Measurements from ENCODE around the gene KIAA1755.

KIAA1755 gene

DNA sequence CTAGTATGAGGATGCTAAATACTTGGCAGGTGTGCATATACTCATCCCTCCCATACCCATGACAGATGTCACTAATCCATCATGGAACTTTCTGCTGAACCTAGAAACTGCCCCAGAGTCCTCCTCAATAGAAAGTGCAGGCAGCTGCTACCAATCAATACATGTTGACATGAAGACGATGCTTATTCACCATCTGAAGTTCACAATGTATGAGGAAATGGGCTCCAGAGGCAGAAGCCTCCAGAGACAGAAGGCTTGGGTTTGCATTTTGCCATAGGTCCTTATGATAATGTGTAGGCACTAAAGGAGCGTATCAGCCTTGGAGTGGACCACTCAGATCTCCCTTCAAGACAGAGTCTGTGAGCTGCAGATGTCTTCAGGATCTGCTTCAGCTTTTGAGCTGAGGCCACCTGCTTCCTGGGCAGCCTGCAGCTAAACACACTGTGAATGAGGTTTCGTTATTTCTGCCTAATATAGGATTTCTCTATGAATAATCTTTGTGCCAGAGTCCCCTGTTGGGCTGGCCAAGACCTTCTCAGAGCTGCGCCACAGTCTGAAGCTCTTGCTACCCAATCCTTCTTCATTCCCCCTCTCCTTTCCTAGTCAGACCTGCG lies 7.5 kb upstream of the KIAA1755 start:
- Histone ChIP-seq H4K91ac (ENCODE audit: low read length) (no peak overlapping the region), H3K27ac (ENCODE audit: low read length, poor library complexity, severe bottlenecking) (no peak overlapping the region), H3K14ac (ENCODE audit: low read length in 2 of 2) (no peak overlapping the region), H3K4me1 (ENCODE audit: control insufficient read depth, insufficient read depth, low read depth, low read length) (peaks cover 13% of the 10 kb centered on the region), H2BK120ac (ENCODE audit: low read depth, low read length) (no peak overlapping the region), H3K4ac (ENCODE audit: low read depth in 1 of 2, low read length in 2 of 2) (no peak overlapping the region), H2BK5ac (ENCODE audit: low read depth, low read length, poor library complexity, severe bottlenecking) (no peak overlapping the region), H4K8ac (ENCODE audit: low read length) (no peak overlapping the region), H2BK12ac (ENCODE audit: low read length in 2 of 2) (no peak overlapping the region), H3K9ac (ENCODE audit: low read length) (no peak overlapping the region), H3K18ac (ENCODE audit: low read depth in 1 of 2, low read length in 2 of 2) (peak overlapping the region in 1 of 2 experiments; percentile 16), H2AK5ac (ENCODE audit: low read length, severe bottlenecking) (no peak overlapping the region), H3K9me3 (ENCODE audit: control insufficient read depth, low read length) (no peaks in the 10 kb centered on the region), H3K27me3 (ENCODE audit: control insufficient read depth in 1 of 2, insufficient read depth in 1 of 2, low read length in 2 of 2) (peaks cover 0 to 5% of the 10 kb centered on the region in 2 experiments), H3K4me3 (ENCODE audit: insufficient read depth in 1 of 2, low read depth in 1 of 2, low read length in 2 of 2) (no peak overlapping the region), H3K23ac (ENCODE audit: low read length in 2 of 2) (no peak overlapping the region), H2AFZ (ENCODE audit: low read depth, low read length) (no peak overlapping the region), H3K4me2 (ENCODE audit: low read length, poor library complexity, severe bottlenecking) (no peak overlapping the region), H2BK15ac (ENCODE audit: low read depth, poor library complexity, severe bottlenecking) (no peak overlapping the region), H3K36me3 (ENCODE audit: control insufficient read depth in 1 of 2, insufficient read depth in 2 of 2, low read depth in 1 of 2, low read length in 2 of 2) (no peaks in the 10 kb centered on the region), H3K79me1 (replicated peaks; ENCODE audit: low read length, poor library complexity, severe bottlenecking) (no peaks in the 10 kb centered on the region)
- DNase-seq: no peak
- WGBS: 94% methylated on average over 5 of the region's 5 CpGs

DNA sequence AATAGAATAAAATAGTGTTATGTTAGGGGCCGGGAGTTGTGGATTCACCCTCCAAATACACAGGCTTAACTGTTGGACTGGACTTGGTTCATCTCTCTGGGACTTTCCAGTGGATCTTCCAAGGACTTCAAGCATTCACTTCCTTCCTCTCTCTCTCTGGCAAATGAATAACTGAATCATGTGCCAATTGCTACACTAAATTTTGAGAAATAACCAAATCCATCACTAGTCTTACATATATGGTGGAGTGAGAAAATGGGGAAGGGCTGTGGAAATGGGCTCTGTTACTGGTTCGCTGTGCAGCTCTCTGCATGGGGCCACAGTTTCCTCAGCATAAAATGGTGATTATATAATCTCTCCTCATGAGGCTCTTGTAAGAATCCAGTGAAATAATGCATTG lies 6.8 kb upstream of the KIAA1755 start:
- Histone ChIP-seq H2BK15ac (ENCODE audit: low read depth, poor library complexity, severe bottlenecking) (no peak overlapping the region), H2AK5ac (ENCODE audit: low read length, severe bottlenecking) (no peak overlapping the region), H3K4me2 (ENCODE audit: low read length, poor library complexity, severe bottlenecking) (no peak overlapping the region), H2AFZ (ENCODE audit: low read depth, low read length) (no peak overlapping the region), H4K91ac (ENCODE audit: low read length) (no peak overlapping the region), H3K9me3 (ENCODE audit: control insufficient read depth, low read length) (no peaks in the 10 kb centered on the region), H3K36me3 (ENCODE audit: control insufficient read depth in 1 of 2, insufficient read depth in 2 of 2, low read depth in 1 of 2, low read length in 2 of 2) (no peaks in the 10 kb centered on the region), H3K23ac (ENCODE audit: low read length in 2 of 2) (no peak overlapping the region), H3K18ac (ENCODE audit: low read depth in 1 of 2, low read length in 2 of 2) (no peak overlapping the region), H3K4me3 (ENCODE audit: insufficient read depth in 1 of 2, low read depth in 1 of 2, low read length in 2 of 2) (no peak overlapping the region), H3K27ac (ENCODE audit: low read length, poor library complexity, severe bottlenecking) (no peak overlapping the region), H2BK120ac (ENCODE audit: low read depth, low read length) (no peak overlapping the region), H3K9ac (ENCODE audit: low read length) (no peak overlapping the region), H3K4me1 (ENCODE audit: control insufficient read depth, insufficient read depth, low read depth, low read length) (peaks cover 8% of the 10 kb centered on the region), H2BK12ac (ENCODE audit: low read length in 2 of 2) (no peak overlapping the region), H2BK5ac (ENCODE audit: low read depth, low read length, poor library complexity, severe bottlenecking) (no peak overlapping the region), H4K8ac (ENCODE audit: low read length) (no peak overlapping the region), H3K4ac (ENCODE audit: low read depth in 1 of 2, low read length in 2 of 2) (no peak overlapping the region), H3K14ac (ENCODE audit: low read length in 2 of 2) (no peak overlapping the region), H3K27me3 (ENCODE audit: control insufficient read depth in 1 of 2, insufficient read depth in 1 of 2, low read length in 2 of 2) (peaks cover 0 to 8% of the 10 kb centered on the region in 2 experiments), H3K79me1 (replicated peaks; ENCODE audit: low read length, poor library complexity, severe bottlenecking) (no peaks in the 10 kb centered on the region)
- whole genome bisulfite sequencing: 94% methylated on average over 2 of the region's 2 CpGs
- no peak for DNase-seq

DNA sequence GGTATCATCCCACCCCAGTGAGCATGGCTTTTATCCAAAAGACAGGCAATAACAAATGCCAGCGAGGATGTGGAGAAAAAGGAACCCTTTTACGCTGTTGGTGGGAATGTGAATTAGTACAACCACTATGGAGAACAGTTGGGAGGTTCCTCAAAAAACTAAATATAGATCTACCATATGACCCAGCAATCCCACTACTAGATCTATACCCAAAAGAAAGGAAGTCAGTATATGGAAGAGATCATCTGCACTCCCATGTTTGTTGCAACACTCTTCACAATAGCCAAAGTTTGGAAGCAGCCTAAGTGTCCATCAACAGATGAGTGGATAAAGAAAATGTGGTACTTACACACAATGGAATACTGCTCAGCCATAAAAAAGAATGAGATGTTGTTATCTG lies 5.9 kb upstream of the KIAA1755 start:
- no peak for DNase-seq
- H2BK12ac ChIP-seq (ENCODE audit: low read length in 2 of 2): no peak overlapping the region
- no peaks in the 10 kb centered on the region for H3K9me3 ChIP-seq (ENCODE audit: control insufficient read depth, low read length)
- no peak overlapping the region for H3K27ac ChIP-seq (ENCODE audit: low read length, poor library complexity, severe bottlenecking)
- WGBS: no CpG with 5 or more reads among the region's 2 CpGs
- no peak overlapping the region for H4K91ac ChIP-seq (ENCODE audit: low read length)
- H2AK5ac ChIP-seq (ENCODE audit: low read length, severe bottlenecking): no peak overlapping the region
- H3K36me3 ChIP-seq (ENCODE audit: control insufficient read depth in 1 of 2, insufficient read depth in 2 of 2, low read depth in 1 of 2, low read length in 2 of 2): no peaks in the 10 kb centered on the region
- H3K79me1 ChIP-seq (replicated peaks; ENCODE audit: low read length, poor library complexity, severe bottlenecking): no peaks in the 10 kb centered on the region
- H3K4ac ChIP-seq (ENCODE audit: low read depth in 1 of 2, low read length in 2 of 2): no peak overlapping the region
- no peak overlapping the region for H3K14ac ChIP-seq (ENCODE audit: low read length in 2 of 2)
- H2BK15ac ChIP-seq (ENCODE audit: low read depth, poor library complexity, severe bottlenecking): no peak overlapping the region
- no peak overlapping the region for H3K9ac ChIP-seq (ENCODE audit: low read length)
- no peak overlapping the region for H2BK120ac ChIP-seq (ENCODE audit: low read depth, low read length)
- H3K18ac ChIP-seq (ENCODE audit: low read depth in 1 of 2, low read length in 2 of 2): no peak overlapping the region
- no peak overlapping the region for H3K23ac ChIP-seq (ENCODE audit: low read length in 2 of 2)
- H3K4me2 ChIP-seq (ENCODE audit: low read length, poor library complexity, severe bottlenecking): no peak overlapping the region
- no peak overlapping the region for H2BK5ac ChIP-seq (ENCODE audit: low read depth, low read length, poor library complexity, severe bottlenecking)
- peaks cover 0 to 8% of the 10 kb centered on the region in 2 experiments for H3K27me3 ChIP-seq (ENCODE audit: control insufficient read depth in 1 of 2, insufficient read depth in 1 of 2, low read length in 2 of 2)
- H3K4me3 ChIP-seq (ENCODE audit: insufficient read depth in 1 of 2, low read depth in 1 of 2, low read length in 2 of 2): no peak overlapping the region
- no peak overlapping the region for H2AFZ ChIP-seq (ENCODE audit: low read depth, low read length)
- H3K4me1 ChIP-seq (ENCODE audit: control insufficient read depth, insufficient read depth, low read depth, low read length): peaks cover 7% of the 10 kb centered on the region
- H4K8ac ChIP-seq (ENCODE audit: low read length): no peak overlapping the region

DNA sequence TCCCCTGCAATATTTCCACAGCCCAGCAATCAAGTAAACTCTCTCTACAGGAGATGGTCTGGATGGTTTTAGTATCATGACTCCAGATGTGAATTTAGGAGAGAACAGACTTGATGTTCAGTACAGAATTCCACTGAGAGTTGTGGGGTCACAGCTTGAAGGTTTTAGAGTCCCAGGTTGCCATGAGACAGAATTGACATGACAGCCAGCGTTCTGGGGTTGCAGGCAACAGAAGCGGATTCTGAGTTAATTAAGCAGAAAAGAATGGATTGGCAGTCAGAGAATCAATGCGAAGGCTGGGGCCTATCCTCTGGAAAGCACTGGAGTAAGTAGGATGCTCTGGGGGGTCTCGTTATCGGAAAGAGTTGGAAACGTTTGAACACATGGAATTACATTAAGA lies 2.4 kb upstream of the KIAA1755 start:
- Histone ChIP-seq H2BK5ac (ENCODE audit: low read depth, low read length, poor library complexity, severe bottlenecking) (no peak overlapping the region), H3K23ac (ENCODE audit: low read length in 2 of 2) (no peak overlapping the region), H2BK12ac (ENCODE audit: low read length in 2 of 2) (no peak overlapping the region), H3K4me3 (ENCODE audit: insufficient read depth in 1 of 2, low read depth in 1 of 2, low read length in 2 of 2) (no peak overlapping the region), H3K14ac (ENCODE audit: low read length in 2 of 2) (no peak overlapping the region), H3K9ac (ENCODE audit: low read length) (no peak overlapping the region), H2BK120ac (ENCODE audit: low read depth, low read length) (no peak overlapping the region), H3K9me3 (ENCODE audit: control insufficient read depth, low read length) (no peaks in the 10 kb centered on the region), H2AFZ (ENCODE audit: low read depth, low read length) (no peak overlapping the region), H3K27me3 (ENCODE audit: control insufficient read depth in 1 of 2, insufficient read depth in 1 of 2, low read length in 2 of 2) (peaks cover 0 to 17% of the 10 kb centered on the region in 2 experiments), H3K4ac (ENCODE audit: low read depth in 1 of 2, low read length in 2 of 2) (no peak overlapping the region), H2BK15ac (ENCODE audit: low read depth, poor library complexity, severe bottlenecking) (no peak overlapping the region), H3K4me1 (ENCODE audit: control insufficient read depth, insufficient read depth, low read depth, low read length) (peaks cover 9% of the 10 kb centered on the region), H3K4me2 (ENCODE audit: low read length, poor library complexity, severe bottlenecking) (no peak overlapping the region), H3K18ac (ENCODE audit: low read depth in 1 of 2, low read length in 2 of 2) (no peak overlapping the region), H3K79me1 (replicated peaks; ENCODE audit: low read length, poor library complexity, severe bottlenecking) (no peaks in the 10 kb centered on the region), H3K27ac (ENCODE audit: low read length, poor library complexity, severe bottlenecking) (no peak overlapping the region), H4K91ac (ENCODE audit: low read length) (no peak overlapping the region), H4K8ac (ENCODE audit: low read length) (no peak overlapping the region), H2AK5ac (ENCODE audit: low read length, severe bottlenecking) (no peak overlapping the region), H3K36me3 (ENCODE audit: control insufficient read depth in 1 of 2, insufficient read depth in 2 of 2, low read depth in 1 of 2, low read length in 2 of 2) (no peaks in the 10 kb centered on the region)
- no peak for DNase-seq
- 74% methylated on average over 3 of the region's 6 CpGs for WGBS
